K562 (cell line): ENCODE measurements around the gene CENPN. TPM values are rescaled to one million over a fixed set of nuclear protein-coding genes. Genes with fewer than 3 reads are reported as not detected.

Experiments
- ATF1 ChIP-seq, 2 experiments: fragments of 450-650 bp in 1 of 2; IDR thresholded peaks; 2 replicates each; pipeline ENCODE4 v1.6.1; 2016; ENCODE audit warnings: missing compliant biosample characterization in 1 of 2, missing genetic modification characterization in 1 of 2
- BDP1 ChIP-seq: IDR thresholded peaks from 3 replicates; pipeline ENCODE4 v1.6.1; 2011; ENCODE audit not compliant: insufficient read length, insufficient read depth
- BRD4 ChIP-seq: fragments of 200-600 bp; sonication (generic); IDR thresholded peaks from 2 replicates; pipeline ENCODE4 v1.6.1; 2017; ENCODE audit warnings: inconsistent platforms
- CBX8 ChIP-seq: fragments of 200-600 bp; sonication (generic); IDR thresholded peaks from 2 replicates; pipeline ENCODE4 v1.6.1; 2012; ENCODE audit warnings: borderline replicate concordance, mixed run types, low read depth, mild to moderate bottlenecking, moderate library complexity, mixed read lengths, low read length, control low read depth, inconsistent platforms; ENCODE audit not compliant: poor library complexity, severe bottlenecking; ENCODE audit errors: extremely low read depth
- CHD4 ChIP-seq: fragments of 200-600 bp; sonication (generic); IDR thresholded peaks from 3 replicates; pipeline ENCODE4 v1.6.1; 2012; ENCODE audit warnings: low read depth, mild to moderate bottlenecking, mixed read lengths, low read length, inconsistent platforms; ENCODE audit not compliant: insufficient read depth, insufficient replicate concordance, poor library complexity, severe bottlenecking
- FOXJ2 ChIP-seq: fragments of 200-800 bp; sonication (Bioruptor generic); IDR thresholded peaks from 2 replicates; pipeline ENCODE4 v1.6.1; 2016; ENCODE audit warnings: missing genetic modification characterization, missing compliant biosample characterization
- FOXK2 ChIP-seq, 2 experiments: fragments of 450-650 bp; IDR thresholded peaks in 1 of 2; conservative IDR thresholded peaks in 1 of 2; 2 replicates each; pipeline ENCODE4 v1.6.1; 2016; ENCODE audit warnings: low read depth in 2 of 2, mild to moderate bottlenecking in 1 of 2
- HMG20B ChIP-seq: fragments of 250-450 bp; sonication (Bioruptor Pico); IDR thresholded peaks from 2 replicates; pipeline ENCODE4 v1.5.0; 2021; ENCODE audit warnings: mild to moderate bottlenecking
- IRF2 ChIP-seq: sonication (generic); formaldehyde crosslinking; IDR thresholded peaks from 2 replicates; pipeline ENCODE4 v1.8.1; 2022; ENCODE audit warnings: mild to moderate bottlenecking, missing genetic modification reagents
- MAFG ChIP-seq: fragments of 450-650 bp; conservative IDR thresholded peaks from 2 replicates; pipeline ENCODE4 v1.6.1; 2016; ENCODE audit warnings: missing genetic modification characterization, missing compliant biosample characterization
- MTA3 ChIP-seq: fragments of 450-650 bp; formaldehyde crosslinking; IDR thresholded peaks from 2 replicates; pipeline ENCODE4 v1.6.1; 2017; ENCODE audit warnings: mild to moderate bottlenecking, borderline replicate concordance
- MXI1 ChIP-seq: IDR thresholded peaks from 2 replicates; pipeline ENCODE4 v1.6.1; 2011; ENCODE audit warnings: low read depth, mild to moderate bottlenecking, improper control_type of control experiment, low read length
- NR3C1 ChIP-seq: sonication (generic); formaldehyde crosslinking; IDR thresholded peaks from 2 replicates; pipeline ENCODE4 v1.8.1; 2022; ENCODE audit warnings: missing genetic modification reagents
- PCBP2 ChIP-seq: fragments of 200-400 bp; formaldehyde crosslinking; IDR thresholded peaks from 2 replicates; pipeline ENCODE4 v1.6.1; 2018; ENCODE audit warnings: low read length, low read depth, mild to moderate bottlenecking, moderate library complexity; ENCODE audit not compliant: poor library complexity, severe bottlenecking
- RFX5 ChIP-seq: IDR thresholded peaks from 2 replicates; pipeline ENCODE4 v1.6.1; 2011; ENCODE audit warnings: low read depth, mild to moderate bottlenecking, improper control_type of control experiment, low read length
- RUNX1 ChIP-seq: sonication (generic); IDR thresholded peaks from 2 replicates; pipeline ENCODE4 v1.6.1; 2016; ENCODE audit warnings: antibody characterized with exemption, low read depth
- SIX5 ChIP-seq, 2 experiments: IDR thresholded peaks; 2 replicates each; pipeline ENCODE4 v1.6.1; 2011; ENCODE audit warnings: low read length in 2 of 2, borderline replicate concordance in 1 of 2, low read depth in 1 of 2, mild to moderate bottlenecking in 1 of 2, moderate library complexity in 1 of 2; ENCODE audit not compliant: insufficient read depth in 1 of 2
- STAT5B ChIP-seq: fragments of 250-450 bp; sonication (Bioruptor Pico); IDR thresholded peaks from 2 replicates; pipeline ENCODE4 v1.8.0; 2021; ENCODE audit warnings: mild to moderate bottlenecking, inconsistent platforms
- U2AF2 ChIP-seq: fragments of 200-400 bp; formaldehyde crosslinking; optimal IDR thresholded peaks from 2 replicates; pipeline ENCODE3; 2017; ENCODE audit warnings: low read depth, mild to moderate bottlenecking, low read length
- ZNF57 ChIP-seq: fragments of 450-650 bp; formaldehyde crosslinking; IDR thresholded peaks from 2 replicates; pipeline ENCODE4 v1.4.0; 2020; ENCODE audit warnings: mild to moderate bottlenecking, moderate library complexity
- ZNF589 ChIP-seq: fragments of 200-800 bp; sonication (Bioruptor generic); IDR thresholded peaks from 2 replicates; pipeline ENCODE4 v1.6.1; 2016; ENCODE audit warnings: low read depth, missing genetic modification characterization, missing compliant biosample characterization
- ZNF764 ChIP-seq: fragments of 250-450 bp; sonication (Bioruptor Pico); IDR thresholded peaks from 2 replicates; pipeline ENCODE4 v1.4.0; 2020; ENCODE audit warnings: low read depth, mild to moderate bottlenecking, moderate library complexity
- ZNF766 ChIP-seq: fragments of 200-800 bp; sonication (Bioruptor generic); conservative IDR thresholded peaks from 2 replicates; pipeline ENCODE4 v1.6.1; 2016; ENCODE audit warnings: missing genetic modification characterization, missing compliant biosample characterization
- ZNF778 ChIP-seq: fragments of 450-650 bp; formaldehyde crosslinking; IDR thresholded peaks from 2 replicates; pipeline ENCODE4 v1.4.0; 2020; ENCODE audit warnings: mild to moderate bottlenecking, moderate library complexity
- polyA plus RNA-seq, 8 experiments: library from polyadenylated mRNA; depleted of rRNA in 4 of 8; stranded (reverse) in 5 of 8; unstranded in 3 of 8; fragments of >200 nt; fragmentation: Nextera tagmentation in 2 of 8; fragmentation: Illumina TruSeq in 1 of 8; extraction: Ambion mirVana in 2 of 8; extraction: Trizol in 1 of 8; gene quantifications; 2 replicates each; pipeline versions ENCODE4 v1.2.1 to v1.2.3, GENCODE V29; 2011 to 2014; ENCODE audit warnings: inconsistent platforms in 1 of 8, missing spikeins in 1 of 8
- total RNA-seq, 7 experiments: library from RNA; depleted of rRNA in 6 of 7; stranded (reverse); fragments of >200 nt in 6 of 7; fragmentation: Illumina TruSeq in 2 of 7; extraction: Trizol in 2 of 7; gene quantifications; 2 replicates each; pipeline versions ENCODE4 v1.2.1 to v1.2.3, GENCODE V29; 2011 to 2021; ENCODE audit warnings: low replicate concordance in 1 of 7
- TF ChIP-seq, protein P1 (sequence below): fragments of 450-650 bp; IDR thresholded peaks from 2 replicates; pipeline ENCODE4 v1.6.1; 2018; ENCODE audit not compliant: partially characterized antibody

The CENPN gene
- total and polyA plus RNA-seq, 9 of the 15 experiments (the other 6 are each of a cell fraction or from before 2014, with no cell fraction given), result 92.3 to 384 (median 140) TPM

DNA sequence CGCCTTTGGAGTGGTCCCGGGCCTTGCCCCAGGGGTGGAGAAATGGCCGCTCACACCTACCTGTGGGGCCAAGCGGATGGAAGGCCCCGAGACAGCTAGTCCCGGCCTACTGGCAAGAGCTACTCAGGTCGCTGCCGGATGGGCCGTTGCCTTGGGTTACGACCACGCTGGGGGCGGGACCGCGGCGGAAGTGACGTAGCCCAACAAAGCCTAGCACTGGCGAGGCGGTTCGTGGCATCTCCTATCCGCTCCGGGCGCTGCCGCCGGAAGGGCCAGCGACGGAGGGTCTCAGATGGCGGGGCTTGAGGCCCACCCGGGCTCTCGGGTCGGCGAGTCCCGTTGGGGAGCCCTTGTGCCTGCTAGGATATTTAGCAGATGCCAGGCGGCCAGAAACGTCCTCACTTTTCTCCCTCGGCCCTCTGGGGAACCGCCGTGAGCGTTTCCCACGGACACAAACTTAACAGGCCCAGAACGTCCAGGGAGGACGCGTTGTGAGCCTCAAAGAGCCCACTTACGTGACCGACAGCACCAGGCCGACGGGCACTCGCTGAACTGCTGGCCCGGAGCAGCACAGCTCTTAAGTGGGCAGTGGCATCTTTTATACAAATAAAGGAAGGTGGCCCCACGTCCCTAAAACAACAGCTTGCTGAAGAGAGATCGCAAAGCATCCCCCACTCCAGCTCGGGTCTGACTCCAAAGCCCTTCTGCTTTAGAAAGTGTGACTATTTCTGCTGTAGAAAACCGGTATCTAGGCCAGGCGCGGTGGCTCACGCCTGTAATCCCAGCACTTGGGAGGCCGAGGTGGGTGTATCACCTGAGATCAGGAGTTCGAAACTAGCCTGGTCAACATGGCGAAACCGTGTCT is 70.3 kb downstream of the CENPN start, which contains the start of gene C16orf46 (continued):
- TF ChIP-seq HMG20B (CRISPR knock-in tag) (0 out of 2 replicates have a peak, but pooled peaks have one; percentile 34), MAFG (tag) (no peak), RUNX1 (no peak), IRF2 (no peak), MXI1 (peak; percentile 97), RFX5 (no peak), MTA3 (peak; percentile 80; the same call in 1 of the 2 replicates), SIX5 (IDR thresholded peaks at IDR 0.05; ENCODE audit: borderline replicate concordance in 1 of 2, insufficient read depth in 1 of 2, low read depth in 1 of 2, low read length in 2 of 2) (no peak), CBX8 (no peak), CHD4 (no peak), ZNF764 (CRISPR knock-in tag) (0 out of 2 replicates have a peak, but pooled peaks have one; percentile 68), ATF1 (CRISPR knock-in tag; IDR thresholded peaks at IDR 0.05) (peak; percentile 55; the same call in 1 of the 2 replicates), ATF1 (tag; IDR thresholded peaks at IDR 0.05) (peak; percentile 97), ZNF57 (no peak), STAT5B (CRISPR knock-in tag) (no peak), ZNF778 (CRISPR knock-in tag) (no peak), U2AF2 (no peak), FOXK2 (conservative IDR thresholded peaks at IDR 0.05 in 1 of 2, IDR thresholded peaks at IDR 0.05 in 1 of 2; ENCODE audit: low read depth in 2 of 2) (peak; percentile 13 to 45; a peak in 1 of 4 replicates), ZNF589 (CRISPR knock-in tag) (peak; percentile 60; the same call in 1 of the 2 replicates), BDP1 (no peak), NR3C1 (no peak), FOXJ2 (tag) (no peak; the same call in 1 of the 2 replicates), PCBP2 (no peak), ZNF766 (CRISPR knock-in tag) (no peak), BRD4 (peak; percentile 58; the same call in 1 of the 2 replicates)
- TF ChIP-seq, protein P1, sequence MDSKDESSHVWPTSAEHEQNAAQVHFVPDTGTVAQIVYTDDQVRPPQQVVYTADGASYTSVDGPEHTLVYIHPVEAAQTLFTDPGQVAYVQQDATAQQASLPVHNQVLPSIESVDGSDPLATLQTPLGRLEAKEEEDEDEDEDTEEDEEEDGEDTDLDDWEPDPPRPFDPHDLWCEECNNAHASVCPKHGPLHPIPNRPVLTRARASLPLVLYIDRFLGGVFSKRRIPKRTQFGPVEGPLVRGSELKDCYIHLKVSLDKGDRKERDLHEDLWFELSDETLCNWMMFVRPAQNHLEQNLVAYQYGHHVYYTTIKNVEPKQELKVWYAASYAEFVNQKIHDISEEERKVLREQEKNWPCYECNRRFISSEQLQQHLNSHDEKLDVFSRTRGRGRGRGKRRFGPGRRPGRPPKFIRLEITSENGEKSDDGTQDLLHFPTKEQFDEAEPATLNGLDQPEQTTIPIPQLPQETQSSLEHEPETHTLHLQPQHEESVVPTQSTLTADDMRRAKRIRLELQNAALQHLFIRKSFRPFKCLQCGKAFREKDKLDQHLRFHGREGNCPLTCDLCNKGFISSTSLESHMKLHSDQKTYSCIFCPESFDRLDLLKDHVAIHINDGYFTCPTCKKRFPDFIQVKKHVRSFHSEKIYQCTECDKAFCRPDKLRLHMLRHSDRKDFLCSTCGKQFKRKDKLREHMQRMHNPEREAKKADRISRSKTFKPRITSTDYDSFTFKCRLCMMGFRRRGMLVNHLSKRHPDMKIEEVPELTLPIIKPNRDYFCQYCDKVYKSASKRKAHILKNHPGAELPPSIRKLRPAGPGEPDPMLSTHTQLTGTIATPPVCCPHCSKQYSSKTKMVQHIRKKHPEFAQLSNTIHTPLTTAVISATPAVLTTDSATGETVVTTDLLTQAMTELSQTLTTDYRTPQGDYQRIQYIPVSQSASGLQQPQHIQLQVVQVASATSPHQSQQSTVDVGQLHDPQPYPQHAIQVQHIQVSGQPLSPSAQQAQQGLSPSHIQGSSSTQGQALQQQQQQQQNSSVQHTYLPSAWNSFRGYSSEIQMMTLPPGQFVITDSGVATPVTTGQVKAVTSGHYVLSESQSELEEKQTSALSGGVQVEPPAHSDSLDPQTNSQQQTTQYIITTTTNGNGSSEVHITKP, result no peak
